NT2/D1 (cell line): ENCODE measurements around the gene TTLL5.

Experiments
- SUZ12 ChIP-seq: IDR thresholded peaks from 2 replicates; pipeline ENCODE4 v1.6.1; 2011; ENCODE audit not compliant: insufficient read length, insufficient read depth; ENCODE audit errors: extremely low read depth
- YY1 ChIP-seq: IDR thresholded peaks from 2 replicates; pipeline ENCODE4 v1.6.1; 2011; ENCODE audit not compliant: insufficient read length, insufficient read depth
- ZNF274 ChIP-seq: IDR thresholded peaks from 2 replicates; pipeline ENCODE4 v1.6.1; 2011; ENCODE audit warnings: mild to moderate bottlenecking, low read depth, low read length

GRCh38 chr14:75690010-75690409 is 29.0 kb downstream of the TTLL5 start:
- TF ChIP-seq ZNF274 (no peak), YY1 (no peak), SUZ12 (no peak)
